Erythroblast (primary cell): ENCODE data around the gene CFAP97D1.

Experiments used
- GATA1 ChIP-seq: IDR thresholded peaks from 2 replicates; pipeline ENCODE4 v1.6.1; 2011; ENCODE audit warnings: low read depth, mild to moderate bottlenecking, control low read depth, low read length, moderate library complexity
- POLR2A ChIP-seq: IDR thresholded peaks from 2 replicates; pipeline ENCODE4 v1.6.1; 2011; ENCODE audit warnings: mild to moderate bottlenecking, low read length

GRCh38 chr17:43760254-43760852, 19.9 kb upstream of the CFAP97D1 start:
- no peak for TF ChIP-seq POLR2A
- no peak for TF ChIP-seq GATA1
